Measurements from ENCODE around the gene NKPD1.

DNA sequence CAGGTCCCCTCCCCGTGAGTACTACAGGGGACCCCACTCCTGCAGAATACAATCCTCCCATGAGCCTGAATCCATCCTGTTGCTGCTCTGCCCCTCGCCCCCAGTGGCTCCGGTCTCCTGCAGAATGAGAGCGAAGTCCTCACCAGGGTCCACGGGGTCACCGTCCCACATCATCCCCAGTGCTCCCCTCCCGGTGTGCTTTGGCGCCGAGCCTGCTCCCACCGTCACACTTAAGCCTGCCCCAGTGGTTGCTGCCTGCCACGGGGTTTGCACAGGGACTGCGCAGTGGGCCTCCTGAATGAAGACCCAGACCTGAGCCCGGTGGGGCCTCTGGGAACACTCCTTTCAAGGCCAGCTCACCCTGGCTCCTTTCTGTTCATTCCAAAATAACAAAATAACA lies 30.5 kb downstream of the NKPD1 start:
- TF ChIP-seq CTCF (IDR thresholded peaks at IDR 0.05; ENCODE audit: low read depth, low read length) (no peak), MYC (IDR thresholded peaks at IDR 0.05; ENCODE audit: low read depth, low read length) (no peak), MAX (IDR thresholded peaks at IDR 0.05; ENCODE audit: low read depth, low read length) (no peak), POLR2A (IDR thresholded peaks at IDR 0.05; ENCODE audit: extremely low read depth, insufficient read length) (no peak)

Measured in NB4 (cell line).